Forelimb muscle (tissue), 1 donor: ENCODE measurements around the gene KLF1. TPM values are rescaled to one million over a fixed set of nuclear protein-coding genes. Genes with fewer than 3 reads are reported as not detected.

Experiments
- DNase-seq: peaks from one replicate; pipeline ENCODE4 v3.0.0-alpha.2; 2013; ENCODE audit warnings: low read depth
- polyA plus RNA-seq: library from polyadenylated mRNA; unstranded; fragments of 120-200 nt; gene quantifications from one replicate; pipeline ENCODE4 v1.2.1, GENCODE V29; 2013; ENCODE audit not compliant: insufficient read length

Gene KLF1
- polyA plus RNA-seq, 1 donor: 0.42 TPM

- no peak for DNase-seq
Observed at GRCh38 chr19:12838182-12838885, 48.7 kb downstream of the KLF1 start, which contains the start of gene MAST1. Gene MAST1, plus strand, starts transcription at chr19:12838515. Its CDS starts 58 bp downstream, at chr19:12838573.

- no peak for DNase-seq
Observed at GRCh38 chr19:12837225-12837624, 49.8 kb downstream of the KLF1 start.

GRCh38 chr19:12836529-12836863, 50.5 kb downstream of the KLF1 start:
- DNase-seq: no peak

- no peak for DNase-seq
Observed at GRCh38 chr19:12834976-12835757, 51.8 kb downstream of the KLF1 start.

GRCh38 chr19:12834566-12834943, 52.4 kb downstream of the KLF1 start, which contains the start of gene RTBDN:
Gene RTBDN, minus strand, starts transcription at chr19:12834579. Its CDS starts 4,600 bp downstream, at chr19:12829979.
- DNase-seq: no peak

Other genes with a start within 250 kb of the KLF1 start
- gene MAN2B1, start 220.5 kb downstream of the KLF1 start, polyA plus RNA-seq: 23.4 TPM
- 12.4 TPM for gene WDR83, start 220.4 kb downstream of the KLF1 start, polyA plus RNA-seq
- gene DHPS, start 205.3 kb downstream of the KLF1 start, polyA plus RNA-seq: 58.9 TPM
- not detected for gene GNG14, start 199.2 kb downstream of the KLF1 start, polyA plus RNA-seq
- gene FBXW9, start 190.6 kb downstream of the KLF1 start, polyA plus RNA-seq: 3.7 TPM
- 53.9 TPM for gene TNPO2, start 163.3 kb downstream of the KLF1 start, polyA plus RNA-seq
- 199 TPM for gene TRIR, start 152.5 kb downstream of the KLF1 start, polyA plus RNA-seq
- gene GET3, start 149.7 kb downstream of the KLF1 start, polyA plus RNA-seq: 42.4 TPM
- not detected for gene BEST2, start 135.4 kb downstream of the KLF1 start, polyA plus RNA-seq
- 30.9 TPM for gene HOOK2, start 111.6 kb downstream of the KLF1 start, polyA plus RNA-seq
- 32.1 TPM for gene JUNB, start 95.7 kb downstream of the KLF1 start, polyA plus RNA-seq
- gene PRDX2, start 85.4 kb downstream of the KLF1 start, polyA plus RNA-seq: 162 TPM
- 3.0 TPM for gene THSD8, start 85.1 kb downstream of the KLF1 start, polyA plus RNA-seq
- 17.3 TPM for gene RNASEH2A, start 80.6 kb downstream of the KLF1 start, polyA plus RNA-seq
- gene RTBDN, start 52.6 kb downstream of the KLF1 start, polyA plus RNA-seq: not detected
- gene MAST1, start 48.7 kb downstream of the KLF1 start, polyA plus RNA-seq: 0.52 TPM
- 8.2 TPM for gene DNASE2, start 5.8 kb downstream of the KLF1 start, polyA plus RNA-seq
- 39.4 TPM for gene GCDH, start 4.0 kb upstream of the KLF1 start, polyA plus RNA-seq
- 3.9 TPM for gene SYCE2, start 32.1 kb upstream of the KLF1 start, polyA plus RNA-seq
- 42.6 TPM for gene FARSA, start 46.5 kb upstream of the KLF1 start, polyA plus RNA-seq
- gene CALR, start 51.4 kb upstream of the KLF1 start, polyA plus RNA-seq: 312 TPM
- gene RAD23A, start 58.7 kb upstream of the KLF1 start, polyA plus RNA-seq: 137 TPM
- gene GADD45GIP1, start 70.0 kb upstream of the KLF1 start, polyA plus RNA-seq: 46.0 TPM
- gene DAND5, start 82.4 kb upstream of the KLF1 start, polyA plus RNA-seq: 0.08 TPM
- gene NFIX, start 108.3 kb upstream of the KLF1 start, polyA plus RNA-seq: 111 TPM
- gene LYL1, start 215.7 kb upstream of the KLF1 start, polyA plus RNA-seq: 5.4 TPM
- gene TRMT1, start 229.5 kb upstream of the KLF1 start, polyA plus RNA-seq: 24.1 TPM
- 18.7 TPM for gene NACC1, start 231.1 kb upstream of the KLF1 start, polyA plus RNA-seq